B cell (primary cell): ENCODE data around the gene C20orf202. TPM values are rescaled to one million over a fixed set of nuclear protein-coding genes. Genes with fewer than 3 reads are reported as not detected.

Source experiments
- ATAC-seq: fragments of 200-7000 bp; cut with Tn5 transposase; one replicate; pipeline ENCODE4 v1.10.0; 2021; ENCODE audit warnings: low read depth, mild to moderate bottlenecking, moderate number of reproducible peaks, moderate library complexity
- CTCF ChIA-PET: fragments of 350-600 bp; sonication (Branson Sonifier 250); formaldehyde crosslinking; loops from one replicate; lab custom pipeline; 2021; ENCODE audit warnings: antibody characterized with exemption, inconsistent platforms; lab: Charles Lee
- POLR2A ChIA-PET: fragments of 350-600 bp; sonication (Branson Sonifier 250); formaldehyde crosslinking; loops from one replicate; lab custom pipeline; 2021; ENCODE audit warnings: antibody characterized with exemption; lab: Charles Lee
- DNase-seq: peaks from one replicate; pipeline ENCODE4 v3.0.0; 2013
- H2AFZ ChIP-seq: 2 replicates; pipeline ENCODE4 v1.6.1; 2012; ENCODE audit warnings: mild to moderate bottlenecking, low read depth, low read length; ENCODE audit not compliant: insufficient read depth, poor library complexity, severe bottlenecking
- H3K27ac ChIP-seq, 2 donors: 1 replicate in 1 of 2; 2 replicates in 1 of 2; pipeline ENCODE4 v1.5.1; 2012 to 2013; ENCODE audit warnings: low read length in 2 of 2, mild to moderate bottlenecking in 2 of 2, moderate library complexity in 1 of 2
- H3K27me3 ChIP-seq, 4 experiments: fragments of 200-600 bp in 1 of 4; sonication (generic) in 1 of 4; replicated peaks in 1 of 4; 1 replicate in 2 of 4; 2 replicates in 2 of 4; pipeline versions ENCODE4 v1.6.1 to v1.7.0; 2013 to 2016; ENCODE audit warnings: low read length in 3 of 4, mild to moderate bottlenecking in 2 of 4, mixed read lengths in 1 of 4, moderate library complexity in 1 of 4; ENCODE audit not compliant: insufficient read depth in 4 of 4, control insufficient read depth in 3 of 4; ENCODE audit errors: control extremely low read depth in 1 of 4
- H3K36me3 ChIP-seq, 2 experiments: replicated peaks in 1 of 2; 1 replicate in 1 of 2; 2 replicates in 1 of 2; pipeline versions ENCODE4 v1.6.1 to v1.7.1; 2013; ENCODE audit warnings: low read length in 1 of 2; ENCODE audit not compliant: insufficient read depth in 2 of 2, control insufficient read depth in 1 of 2; ENCODE audit errors: control extremely low read depth in 1 of 2, extremely low read depth in 1 of 2
- H3K4me1 ChIP-seq, 2 donors: fragments of 200-600 bp in 1 of 2; sonication (generic) in 1 of 2; 1 replicate in 1 of 2; 2 replicates in 1 of 2; pipeline versions ENCODE4 v1.5.1 to v1.6.1; 2013 to 2017; ENCODE audit warnings: low read length in 2 of 2; ENCODE audit not compliant: control insufficient read depth in 2 of 2, insufficient read depth in 2 of 2
- H3K4me2 ChIP-seq: replicated peaks from 2 replicates; pipeline ENCODE3; 2012; ENCODE audit warnings: mild to moderate bottlenecking, low read depth, low read length; ENCODE audit not compliant: poor library complexity, severe bottlenecking
- H3K4me3 ChIP-seq, 5 experiments: fragments of 200-600 bp in 1 of 5; sonication (generic) in 1 of 5; 1 replicate in 3 of 5; 2 replicates in 2 of 5; pipeline versions ENCODE4 v1.5.1 to v1.7.0; 2011 to 2016; ENCODE audit warnings: low read length in 4 of 5, mild to moderate bottlenecking in 4 of 5, low read depth in 2 of 5, control low read depth in 1 of 5, moderate library complexity in 1 of 5; ENCODE audit not compliant: insufficient read depth in 1 of 5; ENCODE audit errors: control extremely low read depth in 1 of 5, extremely low read depth in 1 of 5
- H3K79me2 ChIP-seq: fragments of 200-600 bp; sonication (generic); one replicate; pipeline ENCODE4 v1.6.0; 2016; ENCODE audit warnings: low read length; ENCODE audit not compliant: control insufficient read depth, insufficient read depth
- H3K9ac ChIP-seq: fragments of 200-600 bp; sonication (generic); 2 replicates; pipeline ENCODE4 v1.6.1; 2017; ENCODE audit warnings: mild to moderate bottlenecking, low read length, moderate library complexity
- H3K9me3 ChIP-seq, 3 donors: one replicate each; pipeline versions ENCODE4 v1.6.1 to v1.7.1; 2013; ENCODE audit warnings: low read length in 2 of 3; ENCODE audit not compliant: control insufficient read depth in 2 of 3, insufficient read depth in 1 of 3; ENCODE audit errors: control extremely low read depth in 1 of 3
- H4K20me1 ChIP-seq: 2 replicates; pipeline ENCODE4 v1.6.0; 2012; ENCODE audit warnings: mild to moderate bottlenecking, low read length; ENCODE audit not compliant: insufficient read depth, control insufficient read depth, poor library complexity, severe bottlenecking
- H3K27ac Mint-ChIP-seq: one replicate; pipeline ENCODE4 v1.8.0; 2021; ENCODE audit warnings: mixed read lengths
- H3K27me3 Mint-ChIP-seq: one replicate; pipeline ENCODE4 v1.8.0; 2021; ENCODE audit warnings: mixed read lengths
- H3K4me1 Mint-ChIP-seq: one replicate; pipeline ENCODE4 v1.8.0; 2021; ENCODE audit warnings: mixed read lengths
- H3K4me3 Mint-ChIP-seq: one replicate; pipeline ENCODE4 v1.8.0; 2021; ENCODE audit warnings: mixed read lengths
- H3K9me3 Mint-ChIP-seq: one replicate; pipeline ENCODE4 v1.8.0; 2022; ENCODE audit warnings: mixed read lengths; ENCODE audit not compliant: insufficient read depth
- CTCF ChIP-seq: fragments of 200-600 bp; IDR thresholded peaks from one replicate; pipeline ENCODE4 v1.8.0; 2022; ENCODE audit warnings: antibody characterized with exemption, mild to moderate bottlenecking
- EZH2 ChIP-seq: IDR thresholded peaks from 2 replicates; pipeline ENCODE4 v1.6.1; 2012; ENCODE audit warnings: borderline replicate concordance, low read depth, mild to moderate bottlenecking, moderate library complexity, low read length; ENCODE audit not compliant: insufficient read depth, poor library complexity, severe bottlenecking
- WGBS: methylation state at CpG from one replicate; pipeline ENCODE4 v1.1.5; 2013; ENCODE audit warnings: missing lambda C conversion rate; ENCODE audit not compliant: insufficient coverage; 5-methylcytosine and 5-hydroxymethylcytosine counted together
- intact Hi-C: fragments of 100-400 bp; cut with micrococcal nuclease; formaldehyde crosslinking; loops from one replicate; pipeline ENCODE4 v1.10.0; 2022
- polyA plus RNA-seq: library from polyadenylated mRNA; depleted of rRNA; stranded (reverse); fragments of >200 nt; gene quantifications from 2 replicates; pipeline ENCODE4 v1.2.3, GENCODE V29; 2012
- total RNA-seq, 2 donors: library from RNA; stranded (reverse); fragments of 120-200 nt in 1 of 2; gene quantifications; 1 replicate in 1 of 2; 2 replicates in 1 of 2; pipeline versions ENCODE4 v1.2.3 to v1.2.4, GENCODE V29; 2013 to 2022

C20orf202 gene
- total and polyA plus RNA-seq, 2 donors (not counting 1 experiment from before 2014, with no cell fraction given) = 0.07 TPM; not detected in 1

GRCh38 chr20:1203630-1204029 is 376 bp downstream of the C20orf202 start:
- H4K20me1 ChIP-seq = no peaks in the 10 kb centered on the region
- H3K27ac Mint-ChIP-seq = no peak overlapping the region
- no peak for ATAC-seq
- no peak overlapping the region for H3K9ac ChIP-seq
- H3K27ac ChIP-seq = no peak overlapping the region
- POLR2A ChIA-PET = no interaction called here
- no peaks in the 10 kb centered on the region for H3K4me1 Mint-ChIP-seq
- H3K9me3 ChIP-seq = no peaks in the 10 kb centered on the region
- CTCF ChIA-PET = no interaction called here
- H3K4me1 ChIP-seq = no peaks in the 10 kb centered on the region
- DNase-seq = no peak
- no peak for TF ChIP-seq CTCF
- TF ChIP-seq EZH2 = no peak
- no peak overlapping the region for H2AFZ ChIP-seq
- no peaks in the 10 kb centered on the region for H3K79me2 ChIP-seq
- WGBS = 100% methylated on average over 3 of the region's 5 CpGs
- H3K27me3 ChIP-seq = peaks cover 0 to 12% (median 0%) of the 10 kb centered on the region in 4 experiments
- H3K4me3 Mint-ChIP-seq = no peak overlapping the region
- no peaks in the 10 kb centered on the region for H3K9me3 Mint-ChIP-seq
- no peak overlapping the region for H3K4me2 ChIP-seq
- intact Hi-C loops = no loop called here
- peaks cover 18% of the 10 kb centered on the region for H3K27me3 Mint-ChIP-seq
- H3K4me3 ChIP-seq = no peak overlapping the region
- H3K36me3 ChIP-seq = no peaks in the 10 kb centered on the region

DNA sequence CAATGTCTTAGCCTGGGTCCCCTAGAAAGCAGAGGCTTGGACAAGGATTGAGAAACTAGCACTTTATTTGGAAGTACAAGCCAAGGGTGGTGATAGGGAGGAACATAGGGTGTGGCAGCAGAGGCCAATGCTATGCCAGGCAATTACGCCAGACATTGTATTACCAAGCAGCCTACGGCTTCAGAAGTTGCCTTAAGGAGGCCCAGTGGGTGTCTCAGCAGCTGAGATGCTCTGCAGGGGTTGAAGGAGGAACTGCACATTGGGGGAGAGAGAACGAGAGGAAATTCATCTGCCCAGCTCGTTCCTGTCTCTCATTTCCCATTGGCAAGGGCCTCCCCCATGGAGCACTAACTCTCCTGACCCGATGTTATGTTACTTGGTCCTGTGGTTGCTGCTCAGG is 859 bp downstream of the C20orf202 start:
- Histone ChIP-seq H3K27me3 (peaks cover 0 to 11% (median 0%) of the 10 kb centered on the region in 4 experiments), H3K79me2 (no peaks in the 10 kb centered on the region), H4K20me1 (no peaks in the 10 kb centered on the region), H3K36me3 (no peaks in the 10 kb centered on the region), H3K9me3 (no peaks in the 10 kb centered on the region), H3K9ac (no peak overlapping the region), H3K4me2 (no peak overlapping the region), H3K4me3 (no peak overlapping the region), H3K27ac (no peak overlapping the region), H3K4me1 (no peaks in the 10 kb centered on the region), H2AFZ (no peak overlapping the region)
- H3K27ac Mint-ChIP-seq = no peak overlapping the region
- ChIA-PET POLR2A (no interaction called here), CTCF (no interaction called here)
- intact Hi-C loops = no loop called here
- ATAC-seq (no peak), DNase-seq (no peak)
- H3K4me3 Mint-ChIP-seq = no peak overlapping the region
- H3K27me3 Mint-ChIP-seq = peaks cover 15% of the 10 kb centered on the region
- no peaks in the 10 kb centered on the region for H3K4me1 Mint-ChIP-seq
- TF ChIP-seq EZH2 (no peak), CTCF (no peak)
- 69% methylated on average over 2 of the region's 5 CpGs for whole genome bisulfite sequencing
- H3K9me3 Mint-ChIP-seq = no peaks in the 10 kb centered on the region
